K562 (cell line): ENCODE data around the gene LHX3. TPM values are rescaled to one million over a fixed set of nuclear protein-coding genes. Genes with fewer than 3 reads are reported as not detected.

Experiments
- ATAC-seq: fragments of 200-7000 bp; cut with Tn5 transposase; 3 replicates; pipeline ENCODE4 v1.9.1; 2020; ENCODE audit warnings: moderate library complexity
- BruUV-seq: library from RNA; stranded (reverse); fragments of 400-500 nt; replicated peaks from 2 replicates; lab custom pipeline; 2021; lab: Mats Ljungman, UMichigan
- CTCF ChIA-PET: fragments of 300-600 bp; formaldehyde crosslinking; extraction: SDS; loops from one replicate; lab custom pipeline; 2021; ENCODE audit warnings: low intra/inter-chr PET ratio; lab: Yijun Ruan, JAX
- POLR2A ChIA-PET: fragments of 300-600, 350-650 bp; sonication (Branson Sonifier 250); formaldehyde crosslinking; extraction: SDS; loops from one replicate; lab custom pipeline; 2021; ENCODE audit warnings: antibody characterized with exemption, inconsistent platforms; lab: Yijun Ruan, JAX
- DNase-seq, 4 experiments: peaks; one replicate each; pipeline versions ENCODE4 v3.0.0 to v3.0.0-alpha.2; 2011 to 2018; ENCODE audit warnings: low spot score in 3 of 4, mixed read lengths in 3 of 4; ENCODE audit errors: extremely low read depth in 1 of 4
- FAIRE-seq: peaks from 2 replicates; lab custom pipeline; 2011; peaks lifted over from hg19 to GRCh38; lab: Jason Lieb, UNC
- H2AFZ ChIP-seq: 2 replicates; pipeline ENCODE4 v1.6.0; 2011; ENCODE audit warnings: low read depth, low read length, control low read depth, inconsistent platforms
- H3K27ac ChIP-seq: fragments of 200-600 bp; 3 replicates; pipeline ENCODE4 v1.8.0; 2011; ENCODE audit warnings: low read depth, mild to moderate bottlenecking, control low read depth, inconsistent platforms, low read length, moderate library complexity, mixed read lengths; ENCODE audit errors: extremely low read depth
- H3K27me3 ChIP-seq, 2 experiments: fragments of 300-600 bp in 1 of 2; 2 replicates in 1 of 2; 3 replicates in 1 of 2; pipeline versions ENCODE4 v1.6.0 to v1.8.0; 2011; ENCODE audit warnings: inconsistent platforms in 2 of 2, low read length in 2 of 2, mild to moderate bottlenecking in 1 of 2, mixed read lengths in 1 of 2, moderate library complexity in 1 of 2; ENCODE audit not compliant: control insufficient read depth in 2 of 2, insufficient read depth in 2 of 2
- H3K36me3 ChIP-seq: fragments of 300-600 bp; 3 replicates; pipeline ENCODE4 v1.8.0; 2011; ENCODE audit warnings: mild to moderate bottlenecking, low read length, inconsistent platforms; ENCODE audit not compliant: control insufficient read depth, insufficient read depth
- H3K4me1 ChIP-seq, 2 experiments: fragments of 200-600 bp in 1 of 2; replicated peaks in 1 of 2; 2 replicates in 1 of 2; 3 replicates in 1 of 2; pipeline versions ENCODE4 v1.5.1 to v1.8.0; 2011; ENCODE audit warnings: inconsistent platforms in 2 of 2, low read length in 2 of 2, mild to moderate bottlenecking in 1 of 2, mixed read lengths in 1 of 2, moderate library complexity in 1 of 2; ENCODE audit not compliant: control insufficient read depth in 2 of 2, insufficient read depth in 2 of 2
- H3K4me2 ChIP-seq: 2 replicates; pipeline ENCODE4 v1.6.1; 2011; ENCODE audit warnings: low read length, control low read depth, inconsistent platforms, mixed read lengths; ENCODE audit not compliant: insufficient read depth
- H3K4me3 ChIP-seq: fragments of 200-600 bp; sonication (generic), shearing (Covaris generic); 2 replicates; pipeline ENCODE4 v1.5.1; 2016; ENCODE audit warnings: control low read depth, inconsistent platforms
- H3K79me2 ChIP-seq: fragments of 200-600 bp; 3 replicates; pipeline ENCODE4 v1.8.0; 2011; ENCODE audit warnings: low read length, inconsistent platforms; ENCODE audit not compliant: control insufficient read depth, insufficient read depth
- H3K9ac ChIP-seq, 2 experiments: 2 replicates each; pipeline versions ENCODE4 v1.6.0 to v1.6.1; 2011; ENCODE audit warnings: low read depth in 2 of 2, low read length in 2 of 2, control low read depth in 1 of 2, inconsistent platforms in 1 of 2, mild to moderate bottlenecking in 1 of 2, mixed read lengths in 1 of 2; ENCODE audit not compliant: insufficient read depth in 1 of 2
- H3K9me1 ChIP-seq: one replicate; pipeline ENCODE4 v1.6.0; 2011; ENCODE audit warnings: inconsistent platforms, mild to moderate bottlenecking, low read length, moderate library complexity; ENCODE audit not compliant: control insufficient read depth, insufficient read depth
- H3K9me3 ChIP-seq: replicated peaks from 2 replicates; pipeline ENCODE4 v1.5.1; 2011; ENCODE audit warnings: low read depth, low read length, inconsistent platforms; ENCODE audit not compliant: control insufficient read depth, insufficient read depth
- H4K20me1 ChIP-seq: replicated peaks from 2 replicates; pipeline ENCODE4 v1.6.1; 2011; ENCODE audit warnings: low read length, inconsistent platforms, mixed read lengths; ENCODE audit not compliant: control insufficient read depth, insufficient read depth
- FOXP4 ChIP-seq: sonication (generic); formaldehyde crosslinking; IDR thresholded peaks from 2 replicates; pipeline ENCODE4 v1.8.0; 2022; ENCODE audit warnings: mild to moderate bottlenecking, missing genetic modification reagents, borderline replicate concordance
- HNRNPL ChIP-seq: fragments of 200-400 bp; formaldehyde crosslinking; IDR thresholded peaks from 2 replicates; pipeline ENCODE4 v1.6.1; 2017; ENCODE audit warnings: low read depth, mild to moderate bottlenecking, low read length
- POLR2G ChIP-seq: fragments of 200-400 bp; formaldehyde crosslinking; IDR thresholded peaks from 2 replicates; pipeline ENCODE4 v1.6.1; 2017; ENCODE audit warnings: low read depth, mild to moderate bottlenecking, antibody characterized with exemption, low read length, moderate library complexity
- ZNF384 ChIP-seq: IDR thresholded peaks from 2 replicates; pipeline ENCODE4 v1.6.1; 2012; ENCODE audit warnings: low read depth, low read length, improper control_type of control experiment
- WGBS: fragments of 100-300 bp; shearing (Covaris generic); methylation state at CpG from one replicate; pipeline ENCODE4 v1.1.6; 2016; ENCODE audit warnings: low coverage, mixed read lengths; ENCODE audit not compliant: insufficient coverage; ENCODE audit errors: missing lambda C conversion rate; 5-methylcytosine and 5-hydroxymethylcytosine counted together
- in situ Hi-C: fragments of 300-500 bp; cut with MboI; formaldehyde crosslinking; loops from 4 replicates; pipeline ENCODE4 v1.15.0; 2018; ENCODE audit warnings: inconsistent platforms, mixed read lengths
- intact Hi-C: fragments of 100-400 bp; cut with micrococcal nuclease; formaldehyde crosslinking; loops from 2 replicates; pipeline ENCODE4 v1.14.2; 2022
- polyA plus RNA-seq, 8 experiments: library from polyadenylated mRNA; depleted of rRNA in 4 of 8; stranded (reverse) in 5 of 8; unstranded in 3 of 8; fragments of >200 nt; fragmentation: Nextera tagmentation in 2 of 8; fragmentation: Illumina TruSeq in 1 of 8; extraction: Ambion mirVana in 2 of 8; extraction: Trizol in 1 of 8; gene quantifications; 2 replicates each; pipeline versions ENCODE4 v1.2.1 to v1.2.3, GENCODE V29; 2011 to 2014; ENCODE audit warnings: inconsistent platforms in 1 of 8, missing spikeins in 1 of 8
- total RNA-seq, 7 experiments: library from RNA; depleted of rRNA in 6 of 7; stranded (reverse); fragments of >200 nt in 6 of 7; fragmentation: Illumina TruSeq in 2 of 7; extraction: Trizol in 2 of 7; gene quantifications; 2 replicates each; pipeline versions ENCODE4 v1.2.1 to v1.2.3, GENCODE V29; 2011 to 2021; ENCODE audit warnings: low replicate concordance in 1 of 7
- TF ChIP-seq, protein P1 (sequence below): sonication (generic); formaldehyde crosslinking; IDR thresholded peaks from 2 replicates; pipeline ENCODE4 v1.8.1; 2023; ENCODE audit warnings: mild to moderate bottlenecking, missing genetic modification reagents

The LHX3 gene
- total and polyA plus RNA-seq, 9 of the 15 experiments (the other 6 are each of a cell fraction or from before 2014, with no cell fraction given): 0.09 TPM; not detected in 8

DNA sequence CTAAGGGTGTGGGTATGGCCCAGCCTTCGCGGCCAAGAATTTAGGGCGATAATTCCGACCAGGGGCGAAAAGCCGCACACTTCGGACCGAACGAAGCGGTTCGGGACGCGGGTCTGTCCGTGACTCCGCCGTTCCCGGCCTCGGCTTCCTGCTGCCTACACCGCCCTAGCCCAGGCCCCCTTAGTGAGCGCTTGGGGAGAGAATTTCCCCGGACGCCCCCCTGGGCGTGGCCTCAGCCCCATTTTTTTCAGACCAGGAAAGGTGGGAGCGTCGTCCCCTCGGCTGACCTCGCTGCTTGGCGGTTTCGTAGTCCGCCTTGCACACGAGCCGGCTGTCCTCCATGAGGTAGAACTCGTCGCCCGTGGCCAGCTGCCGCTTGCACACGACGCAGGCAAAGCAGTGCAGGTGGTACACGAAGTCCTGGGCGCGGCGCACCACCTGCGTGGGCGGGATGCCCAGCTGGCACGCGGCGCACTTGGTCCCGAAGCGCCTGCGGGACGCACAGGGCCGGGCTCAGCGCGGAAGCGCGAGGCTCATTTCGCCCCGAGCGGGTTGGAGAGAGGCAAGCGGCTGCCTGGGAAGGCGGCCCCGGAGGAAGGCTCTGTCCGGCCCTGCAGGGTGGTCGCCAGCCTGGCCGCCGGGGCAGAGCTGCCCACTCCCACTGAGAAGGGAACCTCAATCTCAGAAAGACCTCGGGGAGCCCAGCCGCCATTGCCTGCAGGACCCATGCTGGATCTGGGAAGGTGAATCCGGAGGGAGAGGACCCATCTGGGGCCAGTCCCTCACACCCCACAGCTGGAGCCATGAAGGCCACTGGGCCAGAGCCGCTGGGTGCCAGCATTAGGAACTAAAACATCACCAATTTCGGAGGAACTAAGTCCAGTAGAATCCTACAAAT is 5.3 kb downstream of the LHX3 start:
- peaks cover 13% of the 10 kb centered on the region for H4K20me1 ChIP-seq
- no peaks in the 10 kb centered on the region for H3K9me1 ChIP-seq
- 50% methylated on average over 43 of the region's 71 CpGs for WGBS
- ATAC-seq (no peak), DNase-seq (no peak), FAIRE-seq (no peak)
- H3K4me1 ChIP-seq: peaks cover 0 to 63% of the 10 kb centered on the region in 2 experiments; a peak in 2 of 5 replicates
- TF ChIP-seq FOXP4 (CRISPR knock-in tag) (no peak), HNRNPL (peak; percentile 54; the same call in 1 of the 2 replicates), ZNF384 (0 out of 2 replicates have a peak, but pooled peaks have one; percentile 38), POLR2G (0 out of 2 replicates have a peak, but pooled peaks have one; percentile 22)
- TF ChIP-seq, protein P1, sequence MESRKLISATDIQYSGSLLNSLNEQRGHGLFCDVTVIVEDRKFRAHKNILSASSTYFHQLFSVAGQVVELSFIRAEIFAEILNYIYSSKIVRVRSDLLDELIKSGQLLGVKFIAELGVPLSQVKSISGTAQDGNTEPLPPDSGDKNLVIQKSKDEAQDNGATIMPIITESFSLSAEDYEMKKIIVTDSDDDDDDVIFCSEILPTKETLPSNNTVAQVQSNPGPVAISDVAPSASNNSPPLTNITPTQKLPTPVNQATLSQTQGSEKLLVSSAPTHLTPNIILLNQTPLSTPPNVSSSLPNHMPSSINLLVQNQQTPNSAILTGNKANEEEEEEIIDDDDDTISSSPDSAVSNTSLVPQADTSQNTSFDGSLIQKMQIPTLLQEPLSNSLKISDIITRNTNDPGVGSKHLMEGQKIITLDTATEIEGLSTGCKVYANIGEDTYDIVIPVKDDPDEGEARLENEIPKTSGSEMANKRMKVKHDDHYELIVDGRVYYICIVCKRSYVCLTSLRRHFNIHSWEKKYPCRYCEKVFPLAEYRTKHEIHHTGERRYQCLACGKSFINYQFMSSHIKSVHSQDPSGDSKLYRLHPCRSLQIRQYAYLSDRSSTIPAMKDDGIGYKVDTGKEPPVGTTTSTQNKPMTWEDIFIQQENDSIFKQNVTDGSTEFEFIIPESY (CRISPR knock-in tag): 0 out of 2 replicates have a peak, but pooled peaks have one; percentile 66
- CTCF ChIA-PET: no interaction called here
- H3K27me3 ChIP-seq: peaks cover 26 to 60% of the 10 kb centered on the region in 2 experiments; a peak in 4 of 5 replicates
- H3K27ac ChIP-seq: no peak overlapping the region
- H3K9ac ChIP-seq: no peak overlapping the region
- no TSS peak for BruUV-seq
- H3K4me2 ChIP-seq: no peak overlapping the region
- in situ Hi-C loops: no loop called here
- intact Hi-C loops: no loop called here
- H2AFZ ChIP-seq: no peak overlapping the region
- no peaks in the 10 kb centered on the region for H3K79me2 ChIP-seq
- no peaks in the 10 kb centered on the region for H3K9me3 ChIP-seq
- POLR2A ChIA-PET: no interaction called here
- H3K4me3 ChIP-seq: no peak overlapping the region
- no peaks in the 10 kb centered on the region for H3K36me3 ChIP-seq
